RWPE1 (cell line): Measurements from ENCODE around the gene SLC39A5.

Experiments
- CTCF ChIA-PET: fragments of 350-600 bp; sonication (Branson Sonifier 250); formaldehyde crosslinking; extraction: SDS; loops from one replicate; lab custom pipeline; 2021; lab: Yijun Ruan, JAX
- POLR2A ChIA-PET: fragments of 400-600 bp; formaldehyde crosslinking; extraction: SDS; loops from one replicate; lab custom pipeline; 2020; ENCODE audit warnings: antibody characterized with exemption; ENCODE audit not compliant: low non-redundant PET; lab: Yijun Ruan, JAX
- DNase-seq: peaks from one replicate; pipeline ENCODE4 v3.0.0; 2012; ENCODE audit warnings: low spot score
- H3K27ac ChIP-seq: fragments of 450-650 bp; 2 replicates; pipeline ENCODE4 v1.5.1; 2017
- CTCF ChIP-seq: fragments of 450-650 bp; conservative IDR thresholded peaks from 2 replicates; pipeline ENCODE4 v1.5.1; 2017; ENCODE audit warnings: low read depth, mild to moderate bottlenecking

The SLC39A5 gene

GRCh38 chr12:56248711-56249110 lies 18.9 kb downstream of the SLC39A5 start:
- TF ChIP-seq CTCF, result no peak
- no peak for DNase-seq
- ChIA-PET POLR2A (interaction anchor here (0.5 to 0.6 kb wide), 2 partner anchors 19 to 1523 kb away, joined by 3 to 4 read pairs; partner anchors contain the start of gene METTL1), CTCF (interaction anchor here (0.6 to 1.4 kb wide), 2 partner anchors 9 to 67 kb away, joined by 3 to 4 read pairs; partner anchors contain the start of gene ANKRD52)
- H3K27ac ChIP-seq, result peak overlapping the region; percentile 2; the same call in 1 of the 2 replicates

GRCh38 chr12:56252649-56253048 lies 22.8 kb downstream of the SLC39A5 start:
- CTCF ChIA-PET, result interaction anchor here (0.6 kb wide), 1 partner anchor 46 kb away, joined by 4 read pairs; no protein-coding TSS in a partner anchor
- no peak overlapping the region for H3K27ac ChIP-seq
- POLR2A ChIA-PET, result no interaction called here
- TF ChIP-seq CTCF, result no peak
- no peak for DNase-seq

GRCh38 chr12:56253091-56253490 lies 23.2 kb downstream of the SLC39A5 start:
- TF ChIP-seq CTCF, result no peak
- no peak for DNase-seq
- ChIA-PET POLR2A (no interaction called here), CTCF (no interaction called here)
- H3K27ac ChIP-seq, result no peak overlapping the region

GRCh38 chr12:56255671-56256070 lies 25.8 kb downstream of the SLC39A5 start:
- peak overlapping the region; percentile 24 for H3K27ac ChIP-seq
- CTCF ChIA-PET, result no interaction called here
- DNase-seq, result no peak
- no peak for TF ChIP-seq CTCF
- POLR2A ChIA-PET, result interaction anchor here (0.6 to 0.7 kb wide), 2 partner anchors 106 to 138 kb away, joined by 3 to 4 read pairs; partner anchors contain the start of gene ZC3H10

- ChIA-PET POLR2A (no interaction called here), CTCF (interaction anchor here (1.0 kb wide), 1 partner anchor 34 kb away, joined by 3 read pairs; the partner anchor contains the start of gene RNF41)
- H3K27ac ChIP-seq, result peak overlapping the region; percentile 90
- TF ChIP-seq CTCF, result no peak
- no peak for DNase-seq
Measured at GRCh38 chr12:56256326-56256960, 26.6 kb downstream of the SLC39A5 start.

GRCh38 chr12:56257071-56257470 lies 27.2 kb downstream of the SLC39A5 start:
- peak overlapping the region; percentile 90 for H3K27ac ChIP-seq
- DNase-seq, result no peak
- TF ChIP-seq CTCF, result no peak
- POLR2A ChIA-PET, result no interaction called here
- CTCF ChIA-PET, result interaction anchor here (1.0 to 1.8 kb wide), 2 partner anchors 23 to 35 kb away, joined by 3 to 4 read pairs; partner anchors contain the start of gene RNF41
